HG03135 (cell line): ENCODE results near the gene UBE2F.
"Not testable (repeated sequence)": the region's sequence is repeated elsewhere in the genome, so short reads cannot be mapped to it uniquely, and the experiment has no call there.

Experiments
- ATAC-seq: cut with Tn5 transposase; IDR thresholded peaks from one replicate; pipeline ENCODE4 v1.9.1; 2021; ENCODE audit warnings: mild to moderate bottlenecking, moderate library complexity; ENCODE audit not compliant: unreplicated experiment

The UBE2F gene

GRCh38 chr2:237977380-237977779 is 10.6 kb downstream of the UBE2F start:
- no peak for ATAC-seq

- ATAC-seq: no peak
These were observed 11.4 kb downstream of the UBE2F start for GRCh38 chr2:237978058-237978712.

GRCh38 chr2:237979331-237979730 is 12.5 kb downstream of the UBE2F start:
- no peak for ATAC-seq

- ATAC-seq: no peak
These were observed 13.3 kb downstream of the UBE2F start for GRCh38 chr2:237980087-237980486.

GRCh38 chr2:237980751-237981150 is 13.9 kb downstream of the UBE2F start:
- no peak for ATAC-seq

- ATAC-seq: not testable (repeated sequence)
These were observed 14.8 kb downstream of the UBE2F start for GRCh38 chr2:237981621-237982020.

DNA sequence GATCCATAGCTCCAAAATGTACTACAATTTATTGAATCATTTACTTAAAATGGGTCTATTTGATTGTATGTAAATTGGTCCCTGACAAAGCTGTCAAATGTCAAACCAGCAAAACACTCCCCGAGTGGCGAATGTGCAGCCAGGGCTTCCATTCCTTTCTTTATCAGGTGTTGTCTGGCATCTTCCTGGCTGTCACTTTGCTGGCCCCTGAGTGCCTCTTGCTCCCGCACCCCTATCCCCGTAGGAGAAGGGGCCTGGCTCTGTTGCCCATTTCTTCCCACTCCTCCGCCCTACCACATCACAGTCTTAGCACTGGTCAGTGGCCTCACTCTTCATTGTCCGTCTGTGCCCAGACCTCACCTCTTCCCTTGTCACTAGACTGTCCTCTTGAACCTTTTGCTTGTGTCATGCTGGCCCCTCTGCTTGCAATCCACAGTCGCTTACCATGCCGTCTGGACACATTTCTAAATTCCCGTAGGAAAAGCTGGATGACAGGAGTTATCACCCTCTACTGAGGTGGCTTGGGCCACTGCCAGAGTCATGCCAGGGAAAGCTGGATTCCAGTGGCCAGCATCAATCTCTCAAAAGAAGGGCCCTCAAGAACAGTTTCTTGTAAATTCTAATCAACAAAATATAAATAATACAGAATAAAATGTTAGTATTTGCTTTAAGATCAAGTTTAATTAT is 15.4 kb downstream of the UBE2F start:
- no peak for ATAC-seq

DNA sequence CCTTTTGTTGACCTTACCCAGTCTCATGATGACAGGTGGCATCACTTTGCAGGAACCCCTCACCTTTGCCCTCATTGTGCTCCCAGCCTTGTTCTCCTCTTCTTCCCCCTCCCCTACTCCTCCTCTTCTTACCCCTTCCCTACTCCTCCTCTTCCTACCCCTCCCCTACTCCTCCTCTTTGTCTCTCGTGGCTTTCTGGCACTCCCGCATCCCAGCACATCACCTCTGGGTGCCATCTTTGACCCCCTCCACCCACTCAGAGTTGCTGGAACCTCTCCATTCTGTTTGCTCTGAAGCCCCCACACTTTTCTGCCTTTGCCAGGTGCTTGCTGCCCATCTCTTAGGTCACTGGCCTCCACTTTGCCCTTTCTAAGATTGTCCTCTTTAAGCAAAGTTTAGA is 17.1 kb downstream of the UBE2F start:
- ATAC-seq: no peak

GRCh38 chr2:237987268-237987667 is 20.5 kb downstream of the UBE2F start:
- no peak for ATAC-seq

GRCh38 chr2:237993701-237994100 is 26.9 kb downstream of the UBE2F start:
- ATAC-seq: no peak

DNA sequence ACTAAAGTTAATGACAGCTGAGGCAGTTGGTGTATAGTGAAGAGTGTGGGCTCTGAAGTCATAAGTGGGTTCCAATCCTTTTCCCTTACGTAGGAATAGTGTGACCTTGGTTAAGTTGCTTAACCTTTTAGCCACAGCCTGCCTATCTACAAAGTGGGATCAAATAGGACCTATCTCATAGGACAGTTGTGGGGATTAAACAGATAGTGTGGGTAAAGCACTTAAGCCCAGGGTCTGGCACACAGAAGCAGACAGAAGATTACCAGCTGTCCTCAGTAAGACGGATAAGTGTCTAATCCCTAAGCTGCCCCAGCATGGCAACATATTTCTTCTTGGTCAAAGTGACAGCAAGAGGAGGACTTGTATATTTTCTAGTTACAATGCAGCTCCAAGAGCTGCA is 28.2 kb downstream of the UBE2F start:
- no peak for ATAC-seq

GRCh38 chr2:237996021-237996593 is 29.3 kb downstream of the UBE2F start:
- no peak for ATAC-seq

GRCh38 chr2:237997521-237997920 is 30.7 kb downstream of the UBE2F start:
- no peak for ATAC-seq

DNA sequence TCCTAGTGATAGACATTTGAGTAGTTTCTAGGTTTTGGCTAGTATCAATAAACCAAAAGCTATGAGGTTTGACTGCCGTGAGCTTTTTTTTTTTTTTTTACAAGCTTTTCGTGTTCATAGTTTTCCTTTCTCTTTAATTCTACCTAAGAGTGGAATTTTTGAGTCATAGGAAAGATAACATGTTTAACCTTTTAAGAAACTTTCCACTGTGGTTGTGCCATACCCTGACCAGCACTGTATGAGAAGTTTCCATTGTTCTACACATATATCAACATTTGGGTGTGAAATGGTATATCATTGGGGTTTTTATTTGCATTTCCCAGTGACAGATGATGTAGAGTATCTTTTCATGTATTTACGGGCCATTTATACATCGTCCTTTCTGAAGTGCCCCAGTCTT is 31.7 kb downstream of the UBE2F start:
- ATAC-seq: peak; percentile 84

GRCh38 chr2:238003234-238004031 is 36.6 kb downstream of the UBE2F start:
- no peak for ATAC-seq

- no peak for ATAC-seq
These were observed 37.4 kb downstream of the UBE2F start for GRCh38 chr2:238004077-238004830.

DNA sequence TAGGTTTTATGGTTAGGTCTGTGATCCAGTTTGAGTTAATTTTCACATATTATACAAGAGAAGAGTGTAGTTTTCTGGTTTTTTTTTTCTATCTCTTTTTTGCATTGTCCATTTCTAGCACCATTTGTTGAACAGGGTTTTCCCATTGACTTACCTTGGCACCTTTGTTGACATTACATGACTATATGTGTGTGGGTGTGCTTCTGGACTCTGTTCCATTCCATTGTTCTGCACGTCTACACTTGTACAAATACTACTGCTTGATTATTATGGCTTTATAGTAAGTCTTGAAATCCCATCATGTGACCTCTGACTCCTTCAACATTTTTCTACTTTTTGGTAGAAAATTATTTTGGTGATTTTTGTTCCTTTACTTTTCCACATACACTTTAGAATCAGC is 38.7 kb downstream of the UBE2F start:
- no peak for ATAC-seq

- no peak for ATAC-seq
These were observed 39.7 kb downstream of the UBE2F start for GRCh38 chr2:238006510-238006909.

DNA sequence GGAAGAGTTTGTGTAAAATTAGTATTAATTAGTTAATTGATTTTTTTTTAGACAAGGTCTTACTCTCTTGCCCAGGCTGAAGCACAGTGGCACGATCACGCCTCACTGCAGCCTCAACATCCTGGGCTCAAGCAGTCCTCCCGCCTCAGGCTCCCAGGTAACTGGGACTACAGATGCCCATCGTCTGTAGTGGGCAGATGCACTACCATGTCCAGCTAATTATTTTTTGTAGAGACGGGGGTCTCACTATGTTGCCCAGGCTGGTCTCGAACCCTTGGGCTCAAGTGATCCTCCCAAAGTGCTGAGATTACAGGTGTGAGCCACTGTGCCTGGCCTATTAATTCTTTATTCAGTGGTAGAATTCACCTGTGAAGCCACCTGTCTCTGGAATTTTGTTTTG is 41.1 kb downstream of the UBE2F start:
- no peak for ATAC-seq

DNA sequence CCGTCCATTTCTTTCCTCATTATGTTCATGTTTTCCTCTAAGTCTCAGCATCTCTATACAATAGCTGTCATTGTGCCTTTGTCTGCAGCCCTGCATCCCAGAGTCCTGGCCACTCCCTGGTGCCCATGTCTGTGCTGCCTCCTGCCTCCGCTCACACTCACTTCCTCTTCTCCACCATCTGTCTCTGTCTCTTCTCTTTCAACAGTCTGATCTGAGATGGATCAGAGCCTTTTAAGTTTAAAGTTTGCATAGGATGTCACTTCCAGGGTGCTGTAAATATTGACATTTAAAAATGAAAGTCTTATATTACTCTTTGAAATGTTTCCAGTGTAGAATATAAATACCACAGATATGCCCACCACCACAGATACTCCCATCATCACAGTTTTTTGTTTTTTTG is 42.7 kb downstream of the UBE2F start:
- ATAC-seq: no peak

GRCh38 chr2:238010572-238010971 is 43.8 kb downstream of the UBE2F start:
- ATAC-seq: no peak
